Activated CD8-positive, alpha-beta T cell treated with anti-CD3 and anti-CD28 coated beads for 36 hours (primary cell): ENCODE data around the gene CAB39. TPM values are rescaled to one million over a fixed set of nuclear protein-coding genes. Genes with fewer than 3 reads are reported as not detected.

Experiments used
- ATAC-seq: fragments of 200-7000 bp; cut with Tn5 transposase; one replicate; pipeline ENCODE4 v1.10.0; 2021; ENCODE audit warnings: mild to moderate bottlenecking, moderate library complexity
- CTCF ChIA-PET: fragments of 350-600 bp; sonication (Branson Sonifier 250); formaldehyde crosslinking; loops from one replicate; lab custom pipeline; 2021; ENCODE audit warnings: antibody characterized with exemption; lab: Charles Lee
- POLR2A ChIA-PET: fragments of 350-600 bp; sonication (Branson Sonifier 250); formaldehyde crosslinking; loops from one replicate; lab custom pipeline; 2021; ENCODE audit warnings: antibody characterized with exemption; lab: Charles Lee
- DNase-seq: peaks from one replicate; pipeline ENCODE4 v3.0.0-alpha.2; 2020
- H3K27ac Mint-ChIP-seq: one replicate; pipeline ENCODE4 v1.8.0; 2021; ENCODE audit warnings: mild to moderate bottlenecking, mixed read lengths
- H3K27me3 Mint-ChIP-seq: one replicate; pipeline ENCODE4 v1.8.0; 2021; ENCODE audit warnings: mixed read lengths
- H3K36me3 Mint-ChIP-seq: one replicate; pipeline ENCODE4 v1.8.0; 2021; ENCODE audit warnings: low read depth, mixed read lengths
- H3K4me1 Mint-ChIP-seq: one replicate; pipeline ENCODE4 v1.8.0; 2021; ENCODE audit warnings: low read depth, mixed read lengths
- H3K4me3 Mint-ChIP-seq: one replicate; pipeline ENCODE4 v1.8.0; 2021; ENCODE audit warnings: mild to moderate bottlenecking, moderate library complexity, mixed read lengths
- H3K9me3 Mint-ChIP-seq: one replicate; pipeline ENCODE4 v1.8.0; 2021; ENCODE audit warnings: mixed read lengths
- CTCF ChIP-seq: fragments of 200-600 bp; IDR thresholded peaks from one replicate; pipeline ENCODE4 v1.8.0; 2022; ENCODE audit warnings: antibody characterized with exemption, mild to moderate bottlenecking
- intact Hi-C: fragments of 100-400 bp; cut with micrococcal nuclease; formaldehyde crosslinking; loops from one replicate; pipeline ENCODE4 v1.10.0; 2022
- total RNA-seq, 2 experiments: library from RNA; stranded (reverse); gene quantifications; one replicate each; pipeline ENCODE4 v1.2.3, GENCODE V29; 2021

Gene CAB39
- total RNA-seq, 2 experiments from 2014 or later = 119 to 120 TPM

DNA sequence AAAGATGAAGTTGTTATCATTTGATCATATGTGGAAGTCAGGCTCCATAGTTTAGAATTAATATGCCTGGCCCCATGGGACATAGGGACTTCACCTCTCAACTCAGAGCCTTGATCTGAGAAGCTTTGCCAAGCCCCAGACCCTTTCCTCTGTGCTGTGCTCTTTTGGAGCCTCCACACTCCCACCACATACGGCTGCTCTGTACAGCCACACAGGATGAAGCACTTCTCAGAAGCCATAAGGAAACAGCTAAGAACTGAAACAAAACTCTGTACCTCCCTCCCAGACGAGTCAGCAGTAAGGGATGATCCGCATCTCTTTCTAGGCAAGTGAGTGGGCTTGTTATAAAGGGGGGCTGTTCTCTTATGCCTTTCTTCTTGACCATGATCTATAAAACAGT, 66.5 kb downstream of the CAB39 start:
- intact Hi-C loops = no loop called here
- ChIA-PET CTCF (interaction anchor here (1.3 to 1.7 kb wide), 3 partner anchors 13 to 65 kb away, joined by 3 to 7 read pairs (median 3); no protein-coding TSS in a partner anchor), POLR2A (interaction anchor here (0.6 to 1.7 kb wide), 4 partner anchors 12 to 87 kb away, joined by 3 to 5 read pairs (median 3); no protein-coding TSS in a partner anchor)
- Mint-ChIP-seq H3K9me3 (no peaks in the 10 kb centered on the region), H3K36me3 (peaks cover 85% of the 10 kb centered on the region), H3K4me1 (peaks cover 78% of the 10 kb centered on the region), H3K27me3 (no peaks in the 10 kb centered on the region), H3K4me3 (no peak overlapping the region), H3K27ac (peak overlapping the region; percentile 65)
- DNase-seq (peak; percentile 57), ATAC-seq (peak; percentile 73)
- no peak for TF ChIP-seq CTCF

DNA sequence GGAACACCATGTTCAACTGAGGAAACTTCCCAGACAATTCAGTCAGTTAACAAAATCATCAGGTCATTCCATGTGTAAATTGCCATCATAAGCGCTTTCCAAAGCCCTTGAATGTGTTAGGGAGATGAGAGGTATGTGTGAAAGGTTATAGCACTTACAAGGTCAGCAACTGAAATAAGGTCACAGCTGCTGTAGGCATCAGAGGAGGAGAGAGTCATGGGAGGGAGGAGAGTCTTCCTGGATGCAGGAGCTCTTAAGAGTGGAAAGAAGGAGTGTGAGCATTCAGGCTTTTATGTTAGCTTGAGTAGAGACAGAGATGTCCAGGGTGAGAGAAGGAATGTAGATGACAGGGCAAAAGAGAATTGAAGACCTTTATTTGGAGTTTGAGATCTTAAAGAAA, 67.0 kb downstream of the CAB39 start:
- H3K4me1 Mint-ChIP-seq = peaks cover 80% of the 10 kb centered on the region
- CTCF ChIA-PET = interaction anchor here (1.2 to 1.7 kb wide), 3 partner anchors 12 to 65 kb away, joined by 3 to 7 read pairs (median 4); no protein-coding TSS in a partner anchor
- no peak for ATAC-seq
- intact Hi-C loops = no loop called here
- peaks cover 86% of the 10 kb centered on the region for H3K36me3 Mint-ChIP-seq
- no peak overlapping the region for H3K4me3 Mint-ChIP-seq
- POLR2A ChIA-PET = interaction anchor here (0.6 to 1.7 kb wide), 4 partner anchors 13 to 88 kb away, joined by 3 to 5 read pairs (median 3); no protein-coding TSS in a partner anchor
- peak overlapping the region; percentile 65 for H3K27ac Mint-ChIP-seq
- H3K9me3 Mint-ChIP-seq = no peaks in the 10 kb centered on the region
- no peak for TF ChIP-seq CTCF
- no peaks in the 10 kb centered on the region for H3K27me3 Mint-ChIP-seq
- DNase-seq = no peak

DNA sequence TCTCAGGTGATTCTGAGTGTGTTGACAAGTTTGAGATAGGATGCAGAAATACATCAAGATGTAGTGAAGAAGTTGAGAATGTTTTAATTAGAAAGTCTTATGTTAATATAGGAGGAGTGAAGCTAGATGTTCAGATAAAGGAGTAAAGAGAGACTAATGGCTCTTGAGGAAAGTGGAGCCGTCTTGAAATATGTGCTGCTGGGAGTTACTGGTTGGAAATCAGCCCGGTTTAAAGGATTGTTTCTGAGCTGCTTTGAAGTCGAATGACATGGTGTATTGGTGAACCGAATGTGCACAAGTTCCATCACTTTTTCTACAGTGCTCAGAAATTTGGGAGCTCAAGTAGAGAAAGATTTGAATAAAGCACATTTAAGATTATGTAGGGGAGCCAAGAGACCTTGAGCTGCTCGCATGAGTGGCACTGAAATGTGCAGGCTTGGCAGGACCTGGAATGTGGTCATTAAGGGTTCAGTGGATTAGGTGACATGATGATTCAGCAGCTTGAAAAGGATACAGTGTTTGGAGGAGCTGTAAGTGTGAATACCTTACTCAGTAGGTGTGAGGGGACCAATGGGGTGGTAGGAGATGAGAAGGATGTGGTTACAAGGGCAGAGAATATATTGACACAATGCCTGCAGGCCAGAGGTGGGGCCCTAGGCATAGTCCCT, 68.6 kb downstream of the CAB39 start:
- Mint-ChIP-seq H3K27ac (peak overlapping the region; percentile 65), H3K36me3 (peaks cover 88% of the 10 kb centered on the region), H3K27me3 (no peaks in the 10 kb centered on the region), H3K4me1 (peaks cover 79% of the 10 kb centered on the region), H3K4me3 (no peak overlapping the region), H3K9me3 (peaks cover 2% of the 10 kb centered on the region)
- no peak for TF ChIP-seq CTCF
- ChIA-PET POLR2A (interaction anchor here (0.6 to 2.3 kb wide), 8 partner anchors 9 to 120 kb away, joined by 3 to 19 read pairs (median 3); no protein-coding TSS in a partner anchor), CTCF (interaction anchor here (1.0 to 2.3 kb wide), 6 partner anchors 9 to 59 kb away, joined by 3 to 16 read pairs (median 4); no protein-coding TSS in a partner anchor)
- ATAC-seq = peak; percentile 89
- DNase-seq = peak; percentile 78
- intact Hi-C loops = no loop called here

DNA sequence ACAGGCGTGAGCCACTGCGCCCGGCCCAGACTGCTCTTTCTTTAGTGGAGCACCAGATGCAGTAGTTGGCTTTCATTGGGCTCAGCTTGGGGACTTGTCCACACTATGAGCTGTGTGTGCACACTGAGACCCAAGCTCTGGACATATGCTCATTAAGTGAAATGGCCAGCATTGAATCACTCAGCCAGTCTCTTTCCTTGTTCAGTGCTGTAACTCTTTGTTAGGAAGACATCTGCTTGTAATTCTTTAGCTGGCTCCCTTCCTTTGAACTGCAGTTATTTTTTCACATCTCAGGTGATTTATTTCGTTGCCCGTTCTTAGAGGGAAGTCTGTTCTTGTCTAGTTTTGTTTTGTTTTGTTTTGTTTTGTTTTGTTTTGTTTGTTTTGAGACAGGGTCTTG, 70.5 kb downstream of the CAB39 start:
- H3K36me3 Mint-ChIP-seq = peaks cover 91% of the 10 kb centered on the region
- H3K27ac Mint-ChIP-seq = peak overlapping the region; percentile 28
- intact Hi-C loops = no loop called here
- no peak for DNase-seq
- ChIA-PET POLR2A (no interaction called here), CTCF (interaction anchor here (0.6 to 1.1 kb wide), 3 partner anchors 8 to 31 kb away, joined by 3 read pairs; no protein-coding TSS in a partner anchor)
- H3K4me1 Mint-ChIP-seq = peaks cover 74% of the 10 kb centered on the region
- H3K9me3 Mint-ChIP-seq = peaks cover 12% of the 10 kb centered on the region
- ATAC-seq = no peak
- no peaks in the 10 kb centered on the region for H3K27me3 Mint-ChIP-seq
- no peak overlapping the region for H3K4me3 Mint-ChIP-seq
- no peak for TF ChIP-seq CTCF

DNA sequence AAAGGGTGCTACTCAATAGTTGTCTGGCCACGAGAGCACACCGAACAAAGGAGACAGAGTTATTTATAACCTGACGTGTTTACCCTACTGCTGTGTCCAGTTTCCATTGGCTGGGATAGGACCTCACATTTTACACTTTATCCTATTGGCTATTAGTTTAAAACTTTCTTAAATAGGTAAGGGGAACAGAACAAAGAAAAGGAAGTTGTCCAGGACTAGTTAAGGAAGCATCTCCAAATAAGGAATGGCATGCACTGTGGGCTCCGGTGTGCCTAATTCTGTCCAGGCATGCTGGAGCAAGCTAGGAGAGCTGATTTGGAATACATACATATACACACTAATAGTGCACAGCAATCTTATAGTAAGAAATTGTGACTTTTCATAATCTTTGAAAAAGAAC, 72.2 kb downstream of the CAB39 start:
- H3K4me3 Mint-ChIP-seq = no peak overlapping the region
- peaks cover 70% of the 10 kb centered on the region for H3K4me1 Mint-ChIP-seq
- TF ChIP-seq CTCF = no peak
- ATAC-seq (no peak), DNase-seq (no peak)
- H3K27me3 Mint-ChIP-seq = no peaks in the 10 kb centered on the region
- peaks cover 92% of the 10 kb centered on the region for H3K36me3 Mint-ChIP-seq
- peak overlapping the region; percentile 58 for H3K27ac Mint-ChIP-seq
- H3K9me3 Mint-ChIP-seq = peaks cover 25% of the 10 kb centered on the region
- ChIA-PET CTCF (interaction anchor here (1.5 kb wide), 1 partner anchor 23 kb away, joined by 4 read pairs; no protein-coding TSS in a partner anchor), POLR2A (interaction anchor here (1.0 kb wide), 1 partner anchor 23 kb away, joined by 3 read pairs; no protein-coding TSS in a partner anchor)
- intact Hi-C loops = no loop called here
